Measurements from ENCODE around the gene TEX13D. TPM values are rescaled to one million over a fixed set of nuclear protein-coding genes. Genes with fewer than 3 reads are reported as not detected.
"Not testable (repeated sequence)": the region's sequence is repeated elsewhere in the genome, so short reads cannot be mapped to it uniquely, and the experiment has no call there.

TEX13D gene
- total and polyA plus RNA-seq, 2 experiments from 2014 or later, result not detected

DNA sequence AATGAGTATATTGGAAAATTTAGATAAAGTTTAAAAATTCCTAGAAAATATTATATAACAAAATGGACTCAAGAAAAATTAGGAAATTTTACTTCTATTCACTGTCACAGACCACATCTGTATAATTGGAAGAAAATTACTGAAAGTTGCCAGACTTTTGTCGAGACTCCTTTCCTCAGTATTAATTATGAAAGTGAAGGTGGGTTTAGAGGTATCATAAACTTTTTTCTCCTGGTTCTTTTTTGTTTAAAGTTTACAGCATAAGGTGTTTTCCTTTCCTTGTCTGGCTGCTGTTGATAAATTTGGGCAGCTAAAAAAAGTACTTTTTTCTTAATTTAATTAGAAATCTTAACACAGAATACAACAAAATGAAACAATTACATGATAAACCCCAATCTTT lies 6.7 kb upstream of the TEX13D start:
- DNase-seq (ENCODE audit: low read depth in 1 of 2, low spot score in 1 of 2), result no peak
- H3K27me3 ChIP-seq, result no peaks in the 10 kb centered on the region
- TF ChIP-seq, protein P1, sequence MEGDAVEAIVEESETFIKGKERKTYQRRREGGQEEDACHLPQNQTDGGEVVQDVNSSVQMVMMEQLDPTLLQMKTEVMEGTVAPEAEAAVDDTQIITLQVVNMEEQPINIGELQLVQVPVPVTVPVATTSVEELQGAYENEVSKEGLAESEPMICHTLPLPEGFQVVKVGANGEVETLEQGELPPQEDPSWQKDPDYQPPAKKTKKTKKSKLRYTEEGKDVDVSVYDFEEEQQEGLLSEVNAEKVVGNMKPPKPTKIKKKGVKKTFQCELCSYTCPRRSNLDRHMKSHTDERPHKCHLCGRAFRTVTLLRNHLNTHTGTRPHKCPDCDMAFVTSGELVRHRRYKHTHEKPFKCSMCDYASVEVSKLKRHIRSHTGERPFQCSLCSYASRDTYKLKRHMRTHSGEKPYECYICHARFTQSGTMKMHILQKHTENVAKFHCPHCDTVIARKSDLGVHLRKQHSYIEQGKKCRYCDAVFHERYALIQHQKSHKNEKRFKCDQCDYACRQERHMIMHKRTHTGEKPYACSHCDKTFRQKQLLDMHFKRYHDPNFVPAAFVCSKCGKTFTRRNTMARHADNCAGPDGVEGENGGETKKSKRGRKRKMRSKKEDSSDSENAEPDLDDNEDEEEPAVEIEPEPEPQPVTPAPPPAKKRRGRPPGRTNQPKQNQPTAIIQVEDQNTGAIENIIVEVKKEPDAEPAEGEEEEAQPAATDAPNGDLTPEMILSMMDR (IDR thresholded peaks at IDR 0.05; ENCODE audit: low read depth, low read length), result no peak

DNA sequence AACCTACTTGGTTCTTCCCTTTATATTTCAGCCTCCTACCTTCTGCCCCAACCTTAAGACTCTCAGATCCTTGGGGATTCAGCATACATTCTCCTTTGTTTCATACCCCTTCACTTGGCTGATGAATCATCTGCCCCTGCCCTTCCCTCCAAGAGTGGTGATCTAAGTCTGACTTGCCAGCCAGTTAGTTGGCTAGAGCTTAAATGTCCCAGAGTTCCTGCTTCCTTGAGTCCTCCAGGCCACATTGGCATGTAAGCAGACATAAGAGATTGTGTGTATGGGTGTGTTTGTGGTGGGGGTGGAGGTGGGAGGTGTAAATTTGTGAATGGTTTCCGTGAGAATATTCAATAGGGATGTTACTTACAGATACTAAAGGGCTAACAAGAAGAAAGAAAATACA lies 3.7 kb upstream of the TEX13D start:
- Histone ChIP-seq H3K36me3 (no peaks in the 10 kb centered on the region), H3K27ac (no peak overlapping the region), H3K9me3 (ENCODE audit: low read depth) (no peaks in the 10 kb centered on the region), H3K4me3 (no peak overlapping the region), H3K27me3 (no peaks in the 10 kb centered on the region), H3K4me1 (ENCODE audit: low read depth) (no peaks in the 10 kb centered on the region)
- DNase-seq (ENCODE audit: low read depth in 1 of 2, low spot score in 1 of 2), result no peak
- TF ChIP-seq, protein P1 (IDR thresholded peaks at IDR 0.05; ENCODE audit: low read depth, low read length), result no peak

More for the DNA sequence above, 6.7 kb upstream of the TEX13D start:
- Histone ChIP-seq H3K4me3 (no peak overlapping the region), H3K4me1 (ENCODE audit: low read depth) (no peaks in the 10 kb centered on the region), H3K27ac (no peak overlapping the region), H3K9me3 (ENCODE audit: low read depth) (no peaks in the 10 kb centered on the region), H3K36me3 (no peaks in the 10 kb centered on the region)

DNA sequence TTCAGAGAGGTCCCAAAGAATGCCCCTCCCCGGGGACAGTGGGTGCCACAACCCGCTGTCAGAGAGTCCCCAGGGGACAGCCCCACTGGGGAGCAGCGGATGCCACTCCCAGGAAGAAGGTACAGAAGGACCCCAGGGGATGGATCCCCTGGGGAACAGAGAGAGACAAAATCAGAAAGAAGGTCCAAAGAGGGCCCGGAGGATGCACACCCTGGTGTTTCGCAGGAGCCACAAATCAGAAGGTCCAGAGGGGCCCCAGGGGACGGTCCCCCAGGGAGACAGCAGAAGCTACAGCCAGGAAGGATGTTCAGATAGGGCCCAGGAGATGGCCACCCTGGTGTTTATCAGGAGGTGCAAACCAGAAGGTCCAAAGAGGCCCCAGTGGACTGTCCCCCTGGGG lies 1.4 kb downstream of the TEX13D start:
- Histone ChIP-seq H3K4me3 (no peak overlapping the region), H3K27ac (no peak overlapping the region), H3K4me1 (ENCODE audit: low read depth) (no peaks in the 10 kb centered on the region), H3K27me3 (no peaks in the 10 kb centered on the region), H3K9me3 (ENCODE audit: low read depth) (no peaks in the 10 kb centered on the region), H3K36me3 (no peaks in the 10 kb centered on the region)
- DNase-seq (ENCODE audit: low read depth in 1 of 2, low spot score in 1 of 2), result no peak
- TF ChIP-seq, protein P1 (IDR thresholded peaks at IDR 0.05; ENCODE audit: low read depth, low read length), result no peak

DNA sequence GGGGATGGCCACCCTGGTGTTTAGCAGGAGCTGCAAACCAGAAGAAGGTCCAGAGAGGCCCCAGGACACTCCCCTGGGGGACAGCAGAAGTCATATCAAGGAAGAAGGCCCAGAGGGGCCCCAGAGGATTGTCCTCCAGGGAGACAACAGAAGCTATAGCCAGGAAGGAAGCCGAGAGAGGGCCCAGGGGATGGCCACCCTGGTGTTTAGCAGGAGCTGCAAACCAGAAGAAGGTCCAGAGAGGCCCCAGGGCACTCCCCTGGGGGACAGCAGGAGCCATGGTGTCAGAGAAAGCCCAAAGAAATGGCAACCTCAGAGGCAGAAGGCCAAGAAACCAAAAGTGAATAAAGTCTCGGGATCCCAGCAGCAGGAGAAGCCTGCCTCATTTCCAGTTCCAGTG lies 2.1 kb downstream of the TEX13D start:
- not testable (repeated sequence) for H3K4me3 ChIP-seq; H3K27ac ChIP-seq; H3K9me3 ChIP-seq (ENCODE audit: low read depth); H3K36me3 ChIP-seq; DNase-seq (ENCODE audit: low read depth in 1 of 2, low spot score in 1 of 2); H3K4me1 ChIP-seq (ENCODE audit: low read depth); H3K27me3 ChIP-seq

DNA sequence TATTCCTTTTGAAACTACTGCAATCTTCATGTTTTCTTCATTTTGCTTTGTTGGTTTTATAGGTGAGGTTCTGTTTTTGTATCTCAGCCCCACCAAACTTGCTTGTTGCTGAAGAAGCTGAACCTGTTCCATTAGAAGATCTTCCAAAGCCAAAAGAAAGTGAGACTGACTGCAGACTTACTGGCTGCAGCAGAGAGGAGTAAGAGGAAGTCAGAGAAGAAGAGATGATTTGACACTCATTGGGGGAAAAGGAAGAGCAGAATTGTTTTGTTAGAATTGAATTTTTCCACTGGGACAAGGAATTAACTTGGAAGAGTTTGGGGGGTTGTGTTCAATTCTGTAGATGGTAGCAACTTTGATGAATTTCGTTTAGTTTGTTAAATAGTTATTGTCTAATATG lies 3.1 kb downstream of the TEX13D start:
- TF ChIP-seq, protein P1 (IDR thresholded peaks at IDR 0.05; ENCODE audit: low read depth, low read length), result no peak
- Histone ChIP-seq H3K27ac (no peak overlapping the region), H3K36me3 (no peaks in the 10 kb centered on the region), H3K27me3 (no peaks in the 10 kb centered on the region), H3K9me3 (ENCODE audit: low read depth) (no peaks in the 10 kb centered on the region), H3K4me3 (no peak overlapping the region), H3K4me1 (ENCODE audit: low read depth) (no peaks in the 10 kb centered on the region)
- DNase-seq (ENCODE audit: low read depth in 1 of 2, low spot score in 1 of 2), result no peak

DNA sequence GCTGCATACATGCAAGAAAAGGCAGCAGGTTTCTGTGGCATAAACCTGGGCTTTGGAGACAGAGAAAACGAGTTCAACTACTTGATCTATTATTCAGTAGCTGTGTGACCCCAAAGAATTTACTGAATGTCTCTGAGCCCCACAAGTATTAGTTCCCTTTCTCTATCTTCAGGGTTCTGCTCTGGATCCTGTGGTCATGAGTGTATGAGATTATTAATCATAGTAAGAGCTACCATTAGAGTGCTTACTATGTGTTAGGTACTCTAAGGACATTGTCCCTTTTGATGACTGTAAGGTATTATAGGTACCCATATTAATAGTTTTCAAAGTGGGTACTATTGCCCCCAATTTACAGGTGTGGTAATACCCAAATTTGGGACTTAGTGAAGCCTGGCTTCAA lies 5.5 kb downstream of the TEX13D start:
- TF ChIP-seq, protein P1 (IDR thresholded peaks at IDR 0.05; ENCODE audit: low read depth, low read length), result no peak

More for the DNA sequence above, 5.5 kb downstream of the TEX13D start:
- no peak overlapping the region for H3K4me3 ChIP-seq
- no peak overlapping the region for H3K27ac ChIP-seq
- no peaks in the 10 kb centered on the region for H3K27me3 ChIP-seq
- no peaks in the 10 kb centered on the region for H3K36me3 ChIP-seq
- H3K9me3 ChIP-seq (ENCODE audit: low read depth), result no peaks in the 10 kb centered on the region
- no peak for DNase-seq (ENCODE audit: low read depth in 1 of 2, low spot score in 1 of 2)
- H3K4me1 ChIP-seq (ENCODE audit: low read depth), result no peaks in the 10 kb centered on the region
